B cell (primary cell): Measurements from ENCODE around the gene FNDC7. TPM values are rescaled to one million over a fixed set of nuclear protein-coding genes. Genes with fewer than 3 reads are reported as not detected.

Experiments used
- ATAC-seq: fragments of 200-7000 bp; cut with Tn5 transposase; one replicate; pipeline ENCODE4 v1.10.0; 2021; ENCODE audit warnings: low read depth, mild to moderate bottlenecking, moderate number of reproducible peaks, moderate library complexity
- CTCF ChIA-PET: fragments of 350-600 bp; sonication (Branson Sonifier 250); formaldehyde crosslinking; loops from one replicate; lab custom pipeline; 2021; ENCODE audit warnings: antibody characterized with exemption, inconsistent platforms; lab: Charles Lee
- POLR2A ChIA-PET: fragments of 350-600 bp; sonication (Branson Sonifier 250); formaldehyde crosslinking; loops from one replicate; lab custom pipeline; 2021; ENCODE audit warnings: antibody characterized with exemption; lab: Charles Lee
- DNase-seq: peaks from one replicate; pipeline ENCODE4 v3.0.0; 2013
- H2AFZ ChIP-seq: 2 replicates; pipeline ENCODE4 v1.6.1; 2012; ENCODE audit warnings: mild to moderate bottlenecking, low read depth, low read length; ENCODE audit not compliant: insufficient read depth, poor library complexity, severe bottlenecking
- H3K27ac ChIP-seq, 2 donors: 1 replicate in 1 of 2; 2 replicates in 1 of 2; pipeline ENCODE4 v1.5.1; 2012 to 2013; ENCODE audit warnings: low read length in 2 of 2, mild to moderate bottlenecking in 2 of 2, moderate library complexity in 1 of 2
- H3K27me3 ChIP-seq, 4 experiments: fragments of 200-600 bp in 1 of 4; sonication (generic) in 1 of 4; replicated peaks in 1 of 4; 1 replicate in 2 of 4; 2 replicates in 2 of 4; pipeline versions ENCODE4 v1.6.1 to v1.7.0; 2013 to 2016; ENCODE audit warnings: low read length in 3 of 4, mild to moderate bottlenecking in 2 of 4, mixed read lengths in 1 of 4, moderate library complexity in 1 of 4; ENCODE audit not compliant: insufficient read depth in 4 of 4, control insufficient read depth in 3 of 4; ENCODE audit errors: control extremely low read depth in 1 of 4
- H3K36me3 ChIP-seq, 2 experiments: replicated peaks in 1 of 2; 1 replicate in 1 of 2; 2 replicates in 1 of 2; pipeline versions ENCODE4 v1.6.1 to v1.7.1; 2013; ENCODE audit warnings: low read length in 1 of 2; ENCODE audit not compliant: insufficient read depth in 2 of 2, control insufficient read depth in 1 of 2; ENCODE audit errors: control extremely low read depth in 1 of 2, extremely low read depth in 1 of 2
- H3K4me1 ChIP-seq, 2 donors: fragments of 200-600 bp in 1 of 2; sonication (generic) in 1 of 2; 1 replicate in 1 of 2; 2 replicates in 1 of 2; pipeline versions ENCODE4 v1.5.1 to v1.6.1; 2013 to 2017; ENCODE audit warnings: low read length in 2 of 2; ENCODE audit not compliant: control insufficient read depth in 2 of 2, insufficient read depth in 2 of 2
- H3K4me2 ChIP-seq: replicated peaks from 2 replicates; pipeline ENCODE3; 2012; ENCODE audit warnings: mild to moderate bottlenecking, low read depth, low read length; ENCODE audit not compliant: poor library complexity, severe bottlenecking
- H3K4me3 ChIP-seq, 5 experiments: fragments of 200-600 bp in 1 of 5; sonication (generic) in 1 of 5; 1 replicate in 3 of 5; 2 replicates in 2 of 5; pipeline versions ENCODE4 v1.5.1 to v1.7.0; 2011 to 2016; ENCODE audit warnings: low read length in 4 of 5, mild to moderate bottlenecking in 4 of 5, low read depth in 2 of 5, control low read depth in 1 of 5, moderate library complexity in 1 of 5; ENCODE audit not compliant: insufficient read depth in 1 of 5; ENCODE audit errors: control extremely low read depth in 1 of 5, extremely low read depth in 1 of 5
- H3K79me2 ChIP-seq: fragments of 200-600 bp; sonication (generic); one replicate; pipeline ENCODE4 v1.6.0; 2016; ENCODE audit warnings: low read length; ENCODE audit not compliant: control insufficient read depth, insufficient read depth
- H3K9ac ChIP-seq: fragments of 200-600 bp; sonication (generic); 2 replicates; pipeline ENCODE4 v1.6.1; 2017; ENCODE audit warnings: mild to moderate bottlenecking, low read length, moderate library complexity
- H3K9me3 ChIP-seq, 3 donors: one replicate each; pipeline versions ENCODE4 v1.6.1 to v1.7.1; 2013; ENCODE audit warnings: low read length in 2 of 3; ENCODE audit not compliant: control insufficient read depth in 2 of 3, insufficient read depth in 1 of 3; ENCODE audit errors: control extremely low read depth in 1 of 3
- H4K20me1 ChIP-seq: 2 replicates; pipeline ENCODE4 v1.6.0; 2012; ENCODE audit warnings: mild to moderate bottlenecking, low read length; ENCODE audit not compliant: insufficient read depth, control insufficient read depth, poor library complexity, severe bottlenecking
- H3K27ac Mint-ChIP-seq: one replicate; pipeline ENCODE4 v1.8.0; 2021; ENCODE audit warnings: mixed read lengths
- H3K27me3 Mint-ChIP-seq: one replicate; pipeline ENCODE4 v1.8.0; 2021; ENCODE audit warnings: mixed read lengths
- H3K4me1 Mint-ChIP-seq: one replicate; pipeline ENCODE4 v1.8.0; 2021; ENCODE audit warnings: mixed read lengths
- H3K4me3 Mint-ChIP-seq: one replicate; pipeline ENCODE4 v1.8.0; 2021; ENCODE audit warnings: mixed read lengths
- H3K9me3 Mint-ChIP-seq: one replicate; pipeline ENCODE4 v1.8.0; 2022; ENCODE audit warnings: mixed read lengths; ENCODE audit not compliant: insufficient read depth
- CTCF ChIP-seq: fragments of 200-600 bp; IDR thresholded peaks from one replicate; pipeline ENCODE4 v1.8.0; 2022; ENCODE audit warnings: antibody characterized with exemption, mild to moderate bottlenecking
- EZH2 ChIP-seq: IDR thresholded peaks from 2 replicates; pipeline ENCODE4 v1.6.1; 2012; ENCODE audit warnings: borderline replicate concordance, low read depth, mild to moderate bottlenecking, moderate library complexity, low read length; ENCODE audit not compliant: insufficient read depth, poor library complexity, severe bottlenecking
- WGBS: methylation state at CpG from one replicate; pipeline ENCODE4 v1.1.5; 2013; ENCODE audit warnings: missing lambda C conversion rate; ENCODE audit not compliant: insufficient coverage; 5-methylcytosine and 5-hydroxymethylcytosine counted together
- intact Hi-C: fragments of 100-400 bp; cut with micrococcal nuclease; formaldehyde crosslinking; loops from one replicate; pipeline ENCODE4 v1.10.0; 2022
- polyA plus RNA-seq: library from polyadenylated mRNA; depleted of rRNA; stranded (reverse); fragments of >200 nt; gene quantifications from 2 replicates; pipeline ENCODE4 v1.2.3, GENCODE V29; 2012
- total RNA-seq, 2 donors: library from RNA; stranded (reverse); fragments of 120-200 nt in 1 of 2; gene quantifications; 1 replicate in 1 of 2; 2 replicates in 1 of 2; pipeline versions ENCODE4 v1.2.3 to v1.2.4, GENCODE V29; 2013 to 2022

FNDC7 gene
- total and polyA plus RNA-seq, 2 donors (not counting 1 experiment from before 2014, with no cell fraction given): 0.17 TPM; not detected in 1

DNA sequence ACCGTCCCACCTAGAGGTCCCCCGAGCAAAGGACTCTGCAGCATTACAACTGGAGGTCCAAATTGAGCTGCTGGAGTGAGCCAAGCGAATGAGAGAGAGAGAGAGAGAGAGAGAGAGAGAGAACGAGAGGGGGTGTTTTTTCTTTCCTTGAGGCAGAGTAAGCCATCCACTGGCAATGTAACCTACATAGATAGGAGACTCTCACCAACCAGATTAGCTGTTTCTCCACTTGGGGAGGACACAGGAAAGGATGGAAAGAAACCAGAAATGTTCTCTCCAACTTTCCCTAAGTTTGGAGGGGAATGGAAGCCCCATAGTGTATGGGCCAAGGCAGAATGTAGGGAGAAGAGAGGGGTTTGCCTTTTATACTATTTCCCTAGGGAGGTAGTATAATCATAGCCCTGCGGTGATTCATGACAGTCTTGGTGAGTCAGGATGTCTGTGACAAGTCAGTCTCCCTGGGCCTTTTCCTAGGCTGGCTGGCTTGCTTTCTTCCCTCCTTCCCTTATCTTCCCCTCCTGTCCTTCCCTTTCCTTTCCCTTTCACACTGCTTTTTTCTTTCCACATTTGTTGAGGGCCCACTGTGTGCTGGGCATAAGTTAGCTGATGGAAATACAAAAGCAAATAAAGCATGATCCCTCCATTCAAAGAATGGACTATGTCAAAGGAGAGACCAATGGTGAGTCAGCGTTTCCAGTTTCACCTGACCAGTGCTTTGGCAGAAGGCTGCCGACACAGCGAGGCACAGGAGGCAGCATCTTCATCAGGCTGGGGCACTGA is 7.1 kb downstream of the FNDC7 start:
- Mint-ChIP-seq H3K4me1 (no peaks in the 10 kb centered on the region), H3K9me3 (no peaks in the 10 kb centered on the region), H3K4me3 (no peak overlapping the region), H3K27ac (no peak overlapping the region), H3K27me3 (peaks cover 20% of the 10 kb centered on the region)
- no peak overlapping the region for H3K4me2 ChIP-seq
- no peaks in the 10 kb centered on the region for H3K4me1 ChIP-seq
- H3K4me3 ChIP-seq: no peak overlapping the region
- DNase-seq: no peak
- no peak overlapping the region for H2AFZ ChIP-seq
- intact Hi-C loops: no loop called here
- ChIA-PET POLR2A (no interaction called here), CTCF (no interaction called here)
- no peaks in the 10 kb centered on the region for H3K27me3 ChIP-seq
- H3K36me3 ChIP-seq: no peaks in the 10 kb centered on the region
- no peak overlapping the region for H3K27ac ChIP-seq
- H3K9ac ChIP-seq: no peak overlapping the region
- WGBS: 94% methylated on average over 5 of the region's 8 CpGs
- H4K20me1 ChIP-seq: no peaks in the 10 kb centered on the region
- no peak for TF ChIP-seq EZH2
- TF ChIP-seq CTCF: no peak
- H3K9me3 ChIP-seq: no peaks in the 10 kb centered on the region
- no peak for ATAC-seq
- no peaks in the 10 kb centered on the region for H3K79me2 ChIP-seq

- Histone ChIP-seq H3K79me2 (no peaks in the 10 kb centered on the region), H3K27ac (no peak overlapping the region), H3K27me3 (no peaks in the 10 kb centered on the region), H3K4me2 (no peak overlapping the region), H4K20me1 (no peaks in the 10 kb centered on the region), H2AFZ (no peak overlapping the region), H3K9ac (no peak overlapping the region), H3K4me1 (no peaks in the 10 kb centered on the region), H3K36me3 (no peaks in the 10 kb centered on the region), H3K9me3 (no peaks in the 10 kb centered on the region), H3K4me3 (no peak overlapping the region)
- WGBS: 95% methylated on average over 4 of the region's 6 CpGs
- no peaks in the 10 kb centered on the region for H3K9me3 Mint-ChIP-seq
- TF ChIP-seq EZH2 (no peak), CTCF (no peak)
- no peak overlapping the region for H3K4me3 Mint-ChIP-seq
- POLR2A ChIA-PET: no interaction called here
- no peak overlapping the region for H3K27ac Mint-ChIP-seq
- no peaks in the 10 kb centered on the region for H3K4me1 Mint-ChIP-seq
- DNase-seq: no peak
- no peak for ATAC-seq
- H3K27me3 Mint-ChIP-seq: peaks cover 12% of the 10 kb centered on the region
- intact Hi-C loops: no loop called here
- CTCF ChIA-PET: no interaction called here
Measured at GRCh38 chr1:108722292-108722691, 9.6 kb downstream of the FNDC7 start.
